Type B pancreatic cell (in vitro differentiated cells): ENCODE results near the gene PDIK1L. TPM values are rescaled to one million over a fixed set of nuclear protein-coding genes. Genes with fewer than 3 reads are reported as not detected.

Experiments used
- DNase-seq: peaks from one replicate; pipeline ENCODE4 v3.0.0; 2021; ENCODE audit warnings: mixed read lengths; ENCODE audit not compliant: unreplicated experiment; ENCODE audit errors: extremely low spot score
- H3K27ac Mint-ChIP-seq: 2 replicates; pipeline ENCODE4 v1.8.0; 2021; ENCODE audit warnings: mild to moderate bottlenecking, mixed read lengths
- H3K27me3 Mint-ChIP-seq: 2 replicates; pipeline ENCODE4 v1.8.0; 2021; ENCODE audit warnings: mixed read lengths
- H3K36me3 Mint-ChIP-seq: 2 replicates; pipeline ENCODE4 v1.8.0; 2021; ENCODE audit warnings: mixed read lengths
- H3K4me1 Mint-ChIP-seq: one replicate; pipeline ENCODE4 v1.8.0; 2021; ENCODE audit warnings: mixed read lengths; ENCODE audit not compliant: unreplicated experiment
- H3K4me3 Mint-ChIP-seq: 2 replicates; pipeline ENCODE4 v1.8.0; 2021; ENCODE audit warnings: mild to moderate bottlenecking, mixed read lengths
- H3K9me3 Mint-ChIP-seq: 2 replicates; pipeline ENCODE4 v1.8.0; 2021; ENCODE audit warnings: mixed read lengths
- total RNA-seq: library from RNA; stranded (reverse); gene quantifications from 2 replicates; pipeline ENCODE4 v1.2.1, GENCODE V29; 2021; ENCODE audit warnings: low replicate concordance
- TF ChIP-seq, protein P1 (sequence below): fragments of 200-600 bp; sonication (generic); conservative IDR thresholded peaks from 2 replicates; pipeline ENCODE4 v1.5.0; 2021; ENCODE audit warnings: antibody characterized with exemption, mild to moderate bottlenecking

The PDIK1L gene
- total RNA-seq, 1 donor from 2014 or later, result 14.7 TPM

GRCh38 chr1:26132834-26133167 lies 21.2 kb downstream of the PDIK1L start:
- Mint-ChIP-seq H3K4me1 (peaks cover 9% of the 10 kb centered on the region), H3K27me3 (no peaks in the 10 kb centered on the region), H3K4me3 (no peak overlapping the region), H3K27ac (no peak overlapping the region), H3K9me3 (no peaks in the 10 kb centered on the region), H3K36me3 (no peaks in the 10 kb centered on the region)
- DNase-seq, result no peak
- TF ChIP-seq, protein P1, sequence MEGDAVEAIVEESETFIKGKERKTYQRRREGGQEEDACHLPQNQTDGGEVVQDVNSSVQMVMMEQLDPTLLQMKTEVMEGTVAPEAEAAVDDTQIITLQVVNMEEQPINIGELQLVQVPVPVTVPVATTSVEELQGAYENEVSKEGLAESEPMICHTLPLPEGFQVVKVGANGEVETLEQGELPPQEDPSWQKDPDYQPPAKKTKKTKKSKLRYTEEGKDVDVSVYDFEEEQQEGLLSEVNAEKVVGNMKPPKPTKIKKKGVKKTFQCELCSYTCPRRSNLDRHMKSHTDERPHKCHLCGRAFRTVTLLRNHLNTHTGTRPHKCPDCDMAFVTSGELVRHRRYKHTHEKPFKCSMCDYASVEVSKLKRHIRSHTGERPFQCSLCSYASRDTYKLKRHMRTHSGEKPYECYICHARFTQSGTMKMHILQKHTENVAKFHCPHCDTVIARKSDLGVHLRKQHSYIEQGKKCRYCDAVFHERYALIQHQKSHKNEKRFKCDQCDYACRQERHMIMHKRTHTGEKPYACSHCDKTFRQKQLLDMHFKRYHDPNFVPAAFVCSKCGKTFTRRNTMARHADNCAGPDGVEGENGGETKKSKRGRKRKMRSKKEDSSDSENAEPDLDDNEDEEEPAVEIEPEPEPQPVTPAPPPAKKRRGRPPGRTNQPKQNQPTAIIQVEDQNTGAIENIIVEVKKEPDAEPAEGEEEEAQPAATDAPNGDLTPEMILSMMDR, result no peak

DNA sequence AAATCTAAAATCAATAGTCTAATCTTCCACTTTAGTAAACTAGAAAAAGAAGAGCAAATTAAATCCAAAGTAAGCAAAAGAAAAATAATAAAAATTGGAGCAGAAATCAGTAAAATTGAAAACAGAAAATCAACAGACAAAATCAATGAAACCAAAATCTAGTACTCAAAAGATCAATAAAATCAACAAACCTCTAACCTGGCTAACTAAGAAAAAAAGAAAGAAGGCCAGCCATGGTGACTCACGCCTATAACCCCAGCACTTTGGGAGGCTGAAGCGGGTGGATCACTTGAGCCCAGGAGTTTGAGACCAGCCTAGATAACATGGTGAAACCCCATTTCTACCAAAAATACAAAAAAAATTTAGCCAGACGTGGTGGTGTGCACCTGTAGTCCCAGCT lies 22.8 kb downstream of the PDIK1L start:
- H3K9me3 Mint-ChIP-seq, result no peaks in the 10 kb centered on the region
- H3K4me3 Mint-ChIP-seq, result no peak overlapping the region
- TF ChIP-seq, protein P1, result no peak
- DNase-seq, result no peak
- H3K4me1 Mint-ChIP-seq, result no peaks in the 10 kb centered on the region
- H3K36me3 Mint-ChIP-seq, result no peaks in the 10 kb centered on the region
- H3K27ac Mint-ChIP-seq, result no peak overlapping the region
- H3K27me3 Mint-ChIP-seq, result no peaks in the 10 kb centered on the region

DNA sequence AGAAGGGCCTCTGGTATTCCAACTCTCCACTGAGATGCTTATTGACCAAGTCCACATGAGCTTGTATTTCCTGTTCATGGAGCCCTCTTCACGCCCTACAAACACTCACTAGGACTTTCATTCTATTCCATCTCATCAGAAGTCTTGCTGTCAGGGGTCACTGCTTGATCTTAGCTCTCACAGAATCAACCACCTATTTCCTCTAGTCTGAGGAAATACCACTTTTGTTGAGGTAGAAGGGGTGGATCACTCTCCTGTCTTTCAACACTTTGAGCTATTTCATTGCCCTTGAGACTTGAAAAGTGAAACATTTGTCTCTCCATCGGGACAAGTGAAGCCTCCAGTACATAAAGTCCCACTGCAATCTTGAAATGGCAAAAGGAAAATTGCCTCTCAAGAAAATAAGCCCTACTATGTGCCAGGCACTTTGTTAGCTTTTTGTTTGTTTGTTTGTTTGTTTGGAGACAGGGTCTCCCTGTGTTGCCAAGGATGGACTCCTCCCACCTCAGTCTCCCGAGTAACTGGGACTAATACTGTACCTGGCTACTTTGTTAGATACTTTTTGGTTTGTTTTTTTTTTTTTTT lies 27.4 kb downstream of the PDIK1L start:
- TF ChIP-seq, protein P1, result no peak
- DNase-seq, result peak; percentile 3
- no peaks in the 10 kb centered on the region for H3K4me1 Mint-ChIP-seq
- H3K4me3 Mint-ChIP-seq, result no peak overlapping the region
- no peaks in the 10 kb centered on the region for H3K36me3 Mint-ChIP-seq
- peak overlapping the region; percentile 55 for H3K27ac Mint-ChIP-seq
- H3K27me3 Mint-ChIP-seq, result no peaks in the 10 kb centered on the region
- no peaks in the 10 kb centered on the region for H3K9me3 Mint-ChIP-seq

- H3K4me3 Mint-ChIP-seq, result no peak overlapping the region
- H3K36me3 Mint-ChIP-seq, result no peaks in the 10 kb centered on the region
- no peaks in the 10 kb centered on the region for H3K9me3 Mint-ChIP-seq
- TF ChIP-seq, protein P1, result peak; percentile 47
- H3K27me3 Mint-ChIP-seq, result no peaks in the 10 kb centered on the region
- peaks cover 5% of the 10 kb centered on the region for H3K4me1 Mint-ChIP-seq
- no peak overlapping the region for H3K27ac Mint-ChIP-seq
- DNase-seq, result peak; percentile 39
Observed at GRCh38 chr1:26142159-26142558, 30.5 kb downstream of the PDIK1L start.

- peak; percentile 77 for DNase-seq
- TF ChIP-seq, protein P1, result peak; percentile 88
- no peak overlapping the region for H3K4me3 Mint-ChIP-seq
- no peaks in the 10 kb centered on the region for H3K27me3 Mint-ChIP-seq
- no peaks in the 10 kb centered on the region for H3K9me3 Mint-ChIP-seq
- no peaks in the 10 kb centered on the region for H3K36me3 Mint-ChIP-seq
- peaks cover 5% of the 10 kb centered on the region for H3K4me1 Mint-ChIP-seq
- no peak overlapping the region for H3K27ac Mint-ChIP-seq
Observed at GRCh38 chr1:26145041-26145959, 33.7 kb downstream of the PDIK1L start.
